H9 (cell line): ENCODE data around the gene NSL1. TPM values are rescaled to one million over a fixed set of nuclear protein-coding genes. Genes with fewer than 3 reads are reported as not detected.

ENCODE experiments used
- DNase-seq: peaks from one replicate; pipeline ENCODE4 v3.0.0-alpha.2; 2017
- H2AFZ ChIP-seq: one replicate; pipeline ENCODE4 v1.6.1; 2013; ENCODE audit warnings: mild to moderate bottlenecking, low read length, control low read depth, moderate library complexity
- H2AK5ac ChIP-seq: 2 replicates; pipeline ENCODE4 v1.6.1; 2013; ENCODE audit warnings: low read length, control low read depth, mixed read lengths; ENCODE audit not compliant: insufficient read length
- H2BK120ac ChIP-seq: one replicate; pipeline ENCODE4 v1.6.1; 2013; ENCODE audit warnings: low read depth, mild to moderate bottlenecking, low read length, control low read depth, inconsistent platforms; ENCODE audit not compliant: poor library complexity, severe bottlenecking
- H2BK12ac ChIP-seq: 2 replicates; pipeline ENCODE4 v1.6.1; 2013; ENCODE audit warnings: low read length, control low read depth, mixed read lengths, low read depth; ENCODE audit not compliant: insufficient read length
- H2BK15ac ChIP-seq: 2 replicates; pipeline ENCODE4 v1.6.1; 2013; ENCODE audit warnings: low read depth, low read length, control low read depth
- H2BK20ac ChIP-seq: one replicate; pipeline ENCODE4 v1.6.1; 2013; ENCODE audit warnings: low read depth, mild to moderate bottlenecking, low read length, control low read depth, inconsistent platforms; ENCODE audit not compliant: poor library complexity, severe bottlenecking
- H2BK5ac ChIP-seq: 2 replicates; pipeline ENCODE4 v1.6.1; 2013; ENCODE audit warnings: low read length, control low read depth, mixed read lengths; ENCODE audit not compliant: insufficient read length
- H3K14ac ChIP-seq: 2 replicates; pipeline ENCODE4 v1.6.1; 2013; ENCODE audit warnings: low read length, control low read depth; ENCODE audit not compliant: insufficient read depth
- H3K18ac ChIP-seq: 2 replicates; pipeline ENCODE4 v1.6.1; 2013; ENCODE audit warnings: low read depth, mild to moderate bottlenecking, mixed read lengths, low read length, control low read depth; ENCODE audit not compliant: insufficient read length
- H3K23ac ChIP-seq: 2 replicates; pipeline ENCODE4 v1.6.1; 2013; ENCODE audit warnings: low read length, control low read depth, mixed read lengths, low read depth; ENCODE audit not compliant: insufficient read length
- H3K23me2 ChIP-seq: 2 replicates; pipeline ENCODE4 v1.6.1; 2013; ENCODE audit warnings: low read depth, mild to moderate bottlenecking, mixed read lengths, low read length, control low read depth; ENCODE audit not compliant: insufficient read length, poor library complexity, severe bottlenecking
- H3K27ac ChIP-seq: 2 replicates; pipeline ENCODE4 v1.5.1; 2013; ENCODE audit warnings: low read length, control low read depth, mixed read lengths, low read depth; ENCODE audit not compliant: insufficient read length
- H3K27me3 ChIP-seq: 2 replicates; pipeline ENCODE4 v1.6.1; 2013; ENCODE audit warnings: low read length, control low read depth, inconsistent platforms; ENCODE audit not compliant: insufficient read depth
- H3K4ac ChIP-seq: 2 replicates; pipeline ENCODE4 v1.6.1; 2013; ENCODE audit warnings: low read depth, mild to moderate bottlenecking, control low read depth, inconsistent platforms, low read length, moderate library complexity
- H3K4me1 ChIP-seq: 2 replicates; pipeline ENCODE4 v1.6.1; 2013; ENCODE audit warnings: low read length, control low read depth, inconsistent platforms; ENCODE audit not compliant: insufficient read depth
- H3K4me2 ChIP-seq: 2 replicates; pipeline ENCODE4 v1.6.1; 2013; ENCODE audit warnings: low read length, control low read depth, mixed read lengths; ENCODE audit not compliant: insufficient read length, insufficient read depth
- H3K56ac ChIP-seq: 2 replicates; pipeline ENCODE4 v1.6.1; 2013; ENCODE audit warnings: low read depth, mild to moderate bottlenecking, mixed read lengths, low read length, control low read depth; ENCODE audit not compliant: insufficient read length
- H3K79me1 ChIP-seq: 2 replicates; pipeline ENCODE4 v1.6.1; 2013; ENCODE audit warnings: low read depth, mild to moderate bottlenecking, moderate library complexity, low read length, control low read depth, inconsistent platforms; ENCODE audit not compliant: insufficient read depth, poor library complexity, severe bottlenecking
- H3K79me2 ChIP-seq: 2 replicates; pipeline ENCODE4 v1.6.1; 2013; ENCODE audit warnings: low read length, control low read depth, inconsistent platforms; ENCODE audit not compliant: insufficient read depth
- H3K9ac ChIP-seq: 2 replicates; pipeline ENCODE4 v1.6.1; 2013; ENCODE audit warnings: low read length, control low read depth, mixed read lengths; ENCODE audit not compliant: insufficient read length; ENCODE audit errors: extremely low read depth
- H3K9me3 ChIP-seq: one replicate; pipeline ENCODE4 v1.6.1; 2013; ENCODE audit warnings: low read depth, low read length, inconsistent platforms; ENCODE audit not compliant: control insufficient read depth
- H3T11ph ChIP-seq: one replicate; pipeline ENCODE4 v1.6.1; 2013; ENCODE audit warnings: mild to moderate bottlenecking, low read length, control low read depth, inconsistent platforms
- H4K20me1 ChIP-seq: one replicate; pipeline ENCODE4 v1.6.1; 2013; ENCODE audit not compliant: control insufficient read depth, insufficient read length, insufficient read depth
- H4K5ac ChIP-seq: 2 replicates; pipeline ENCODE4 v1.6.1; 2013; ENCODE audit warnings: low read depth, mild to moderate bottlenecking, mixed read lengths, low read length, control low read depth; ENCODE audit not compliant: insufficient read length
- H4K8ac ChIP-seq: replicated peaks from 2 replicates; pipeline ENCODE4 v1.6.1; 2013; ENCODE audit warnings: low read length, control low read depth, mixed read lengths, low read depth; ENCODE audit not compliant: insufficient read length
- H4K91ac ChIP-seq: 2 replicates; pipeline ENCODE4 v1.6.1; 2013; ENCODE audit warnings: low read depth, mild to moderate bottlenecking, moderate library complexity, mixed read lengths, low read length, control low read depth; ENCODE audit not compliant: insufficient read length
- H3K27ac Mint-ChIP-seq, 3 experiments: 2 replicates in 2 of 3; 3 replicates in 1 of 3; pipeline ENCODE4 v1.8.0; 2020 to 2021; ENCODE audit warnings: mixed read lengths in 3 of 3, mild to moderate bottlenecking in 1 of 3, moderate library complexity in 1 of 3
- H3K27me3 Mint-ChIP-seq: 2 replicates; pipeline ENCODE4 v1.8.0; 2021; ENCODE audit warnings: low read depth, mild to moderate bottlenecking, moderate library complexity, mixed read lengths
- H3K36me3 Mint-ChIP-seq, 3 experiments: 2 replicates in 2 of 3; 3 replicates in 1 of 3; pipeline ENCODE4 v1.8.0; 2020 to 2021; ENCODE audit warnings: low read depth in 3 of 3, mixed read lengths in 3 of 3; ENCODE audit not compliant: insufficient read depth in 1 of 3
- H3K4me1 Mint-ChIP-seq, 2 experiments: 2 replicates each; pipeline ENCODE4 v1.8.0; 2020; ENCODE audit warnings: mixed read lengths in 2 of 2
- H3K4me3 Mint-ChIP-seq, 2 experiments: 2 replicates in 1 of 2; 3 replicates in 1 of 2; pipeline ENCODE4 v1.8.0; 2020 to 2021; ENCODE audit warnings: mild to moderate bottlenecking in 2 of 2, mixed read lengths in 2 of 2, moderate library complexity in 1 of 2
- H3K9me3 Mint-ChIP-seq, 2 experiments: 2 replicates in 1 of 2; 3 replicates in 1 of 2; pipeline ENCODE4 v1.8.0; 2020; ENCODE audit warnings: mild to moderate bottlenecking in 2 of 2, mixed read lengths in 2 of 2, moderate library complexity in 1 of 2
- CTCF ChIP-seq: fragments of 200-600 bp; sonication (generic); conservative IDR thresholded peaks from 3 replicates; pipeline ENCODE4 v1.8.0; 2021; ENCODE audit warnings: antibody characterized with exemption, mild to moderate bottlenecking
- WGBS: extraction: QIAGEN DNeasy Blood & Tissue Kit; methylation state at CpG from one replicate; pipeline ENCODE4 v1.1.7; 2013; ENCODE audit warnings: missing lambda C conversion rate, low lambda C conversion rate, mixed read lengths; ENCODE audit not compliant: insufficient read length; ENCODE audit errors: extremely low coverage; 5-methylcytosine and 5-hydroxymethylcytosine counted together
- total RNA-seq: library from RNA; stranded (reverse); gene quantifications from 2 replicates; pipeline ENCODE4 v1.2.1, GENCODE V29; 2021

NSL1 gene
- total RNA-seq, 1 experiment from 2014 or later: 49.3 TPM

- Histone ChIP-seq H4K8ac (no peak overlapping the region), H3K18ac (no peak overlapping the region), H3K23ac (no peak overlapping the region), H2BK15ac (no peak overlapping the region), H2BK5ac (no peak overlapping the region), H2BK20ac (no peak overlapping the region), H2AK5ac (no peak overlapping the region), H3K79me1 (no peaks in the 10 kb centered on the region), H4K20me1 (no peaks in the 10 kb centered on the region), H2AFZ (no peak overlapping the region), H2BK12ac (no peak overlapping the region), H3T11ph (no peak overlapping the region), H4K91ac (no peak overlapping the region), H3K56ac (no peak overlapping the region), H3K27ac (no peak overlapping the region), H3K4me2 (no peak overlapping the region), H3K79me2 (no peaks in the 10 kb centered on the region), H3K14ac (no peak overlapping the region), H3K9me3 (no peaks in the 10 kb centered on the region), H3K27me3 (no peaks in the 10 kb centered on the region), H2BK120ac (no peak overlapping the region), H3K9ac (no peak overlapping the region), H4K5ac (no peak overlapping the region), H3K23me2 (no peaks in the 10 kb centered on the region), H3K4me1 (no peaks in the 10 kb centered on the region), H3K4ac (no peak overlapping the region)
- DNase-seq: no peak
- H3K9me3 Mint-ChIP-seq: peaks cover 25 to 32% of the 10 kb centered on the region in 2 experiments
- peaks cover 2% of the 10 kb centered on the region for H3K27me3 Mint-ChIP-seq
- WGBS: no CpG with 5 or more reads among the region's 9 CpGs
- H3K36me3 Mint-ChIP-seq: peaks cover 28 to 32% (median 28%) of the 10 kb centered on the region in 3 experiments
- no peaks in the 10 kb centered on the region for H3K4me1 Mint-ChIP-seq
- H3K4me3 Mint-ChIP-seq: no peak overlapping the region
- no peak for TF ChIP-seq CTCF
- no peak overlapping the region; a peak in 1 of 7 replicates for H3K27ac Mint-ChIP-seq
Observed at GRCh38 chr1:212721388-212722247, 70.0 kb downstream of the NSL1 start.
